Vagina (tissue), 2 donors: ENCODE measurements around the gene COL16A1.

Experiments
- POLR2A ChIP-seq, 2 donors: fragments of 450-650 bp; IDR thresholded peaks; one replicate each; pipeline ENCODE4 v1.6.1; 2017; ENCODE audit warnings: antibody characterized with exemption in 2 of 2, mild to moderate bottlenecking in 2 of 2, moderate library complexity in 2 of 2
- POLR2AphosphoS5 ChIP-seq, 2 donors: sonication (generic); formaldehyde crosslinking; IDR thresholded peaks; one replicate each; pipeline ENCODE4 v1.9.0; 2017; ENCODE audit warnings: antibody characterized with exemption in 2 of 2, mild to moderate bottlenecking in 2 of 2, low read depth in 1 of 2; ENCODE audit not compliant: insufficient read depth in 1 of 2
- TF ChIP-seq, protein P1 (sequence below), 3 experiments: fragments of 450-650 bp in 2 of 3; fragments of 200-600 bp in 1 of 3; sonication (generic) in 1 of 3; IDR thresholded peaks; one replicate each; pipeline ENCODE4 v1.5.1; 2017 to 2019; ENCODE audit warnings: antibody characterized with exemption in 3 of 3, mild to moderate bottlenecking in 2 of 3, moderate library complexity in 2 of 3

DNA sequence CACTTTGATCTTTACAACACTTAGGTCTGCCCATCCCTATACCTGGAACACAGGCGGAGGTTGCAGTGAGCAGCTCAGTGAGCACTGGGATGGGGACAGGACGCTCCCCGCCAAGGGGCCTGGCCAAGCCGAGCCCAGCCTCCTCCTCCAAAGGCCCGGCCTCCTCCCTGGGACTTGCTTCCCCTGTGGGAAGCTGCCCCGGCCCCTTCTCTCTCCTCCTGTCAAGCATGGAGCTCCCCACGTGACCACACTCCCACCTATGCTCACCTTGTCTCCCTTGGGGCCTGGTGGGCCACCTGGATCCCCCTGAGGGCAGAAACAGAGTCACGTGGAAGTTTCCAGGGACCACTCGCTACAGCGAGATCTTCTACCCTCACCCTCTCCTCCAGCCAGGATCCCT lies 12.9 kb downstream of the COL16A1 start:
- TF ChIP-seq, protein P1, sequence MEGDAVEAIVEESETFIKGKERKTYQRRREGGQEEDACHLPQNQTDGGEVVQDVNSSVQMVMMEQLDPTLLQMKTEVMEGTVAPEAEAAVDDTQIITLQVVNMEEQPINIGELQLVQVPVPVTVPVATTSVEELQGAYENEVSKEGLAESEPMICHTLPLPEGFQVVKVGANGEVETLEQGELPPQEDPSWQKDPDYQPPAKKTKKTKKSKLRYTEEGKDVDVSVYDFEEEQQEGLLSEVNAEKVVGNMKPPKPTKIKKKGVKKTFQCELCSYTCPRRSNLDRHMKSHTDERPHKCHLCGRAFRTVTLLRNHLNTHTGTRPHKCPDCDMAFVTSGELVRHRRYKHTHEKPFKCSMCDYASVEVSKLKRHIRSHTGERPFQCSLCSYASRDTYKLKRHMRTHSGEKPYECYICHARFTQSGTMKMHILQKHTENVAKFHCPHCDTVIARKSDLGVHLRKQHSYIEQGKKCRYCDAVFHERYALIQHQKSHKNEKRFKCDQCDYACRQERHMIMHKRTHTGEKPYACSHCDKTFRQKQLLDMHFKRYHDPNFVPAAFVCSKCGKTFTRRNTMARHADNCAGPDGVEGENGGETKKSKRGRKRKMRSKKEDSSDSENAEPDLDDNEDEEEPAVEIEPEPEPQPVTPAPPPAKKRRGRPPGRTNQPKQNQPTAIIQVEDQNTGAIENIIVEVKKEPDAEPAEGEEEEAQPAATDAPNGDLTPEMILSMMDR (IDR thresholded peaks at IDR 0.05): no peak
- TF ChIP-seq POLR2A (IDR thresholded peaks at IDR 0.05) (no peak), POLR2AphosphoS5 (IDR thresholded peaks at IDR 0.05; ENCODE audit: insufficient read depth in 1 of 2, low read depth in 1 of 2) (no peak)
